ENCODE measurements around the gene MAP4K3. TPM values are rescaled to one million over a fixed set of nuclear protein-coding genes. Genes with fewer than 3 reads are reported as not detected.
A peak's percentile ranks its signal among the peaks of the same experiment; 100 is the strongest.

MAP4K3 gene
- total and polyA plus RNA-seq, 9 of the 15 experiments (the other 6 are each of a cell fraction or from before 2014, with no cell fraction given), result 3.1 to 30.0 (median 16.9) TPM

DNA sequence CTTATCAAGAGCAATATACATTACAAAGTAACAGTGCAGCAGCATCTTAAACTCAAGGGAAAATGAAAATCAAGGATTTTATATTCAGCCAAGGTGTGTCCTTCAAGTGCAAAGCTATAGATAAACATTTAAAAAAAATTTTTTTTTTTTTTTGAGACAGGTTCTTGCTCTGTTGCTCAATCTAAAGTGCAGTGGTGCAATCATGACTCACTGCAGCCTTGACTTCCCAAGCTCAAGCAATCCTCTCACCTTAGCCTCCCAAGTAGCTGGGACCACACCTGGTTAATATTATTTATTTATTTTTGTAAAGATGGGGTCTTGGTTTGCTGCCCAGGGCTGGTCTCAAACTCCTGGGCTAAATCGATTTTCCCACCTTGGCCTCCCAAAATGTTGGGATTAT is 202.3 kb downstream of the MAP4K3 start:
- H3K4me1 ChIP-seq (replicated peaks in 1 of 2; ENCODE audit: control insufficient read depth in 2 of 2, insufficient read depth in 2 of 2, low read length in 2 of 2), result no peaks in the 10 kb centered on the region; a peak in 1 of 5 replicates
- in situ Hi-C loops (cut with MboI) (loop anchor here (25.0 kb wide), 1 partner anchor 297 kb away; no protein-coding TSS in a partner anchor), intact Hi-C loops (cut with micrococcal nuclease) (loop anchor here (10.0 kb wide), 1 partner anchor 280 kb away; no protein-coding TSS in a partner anchor)
- no peak overlapping the region for H3K9ac ChIP-seq (ENCODE audit: insufficient read depth in 1 of 2, low read depth in 2 of 2, low read length in 2 of 2)
- no peaks in the 10 kb centered on the region for H3K79me2 ChIP-seq (ENCODE audit: control insufficient read depth, insufficient read depth, low read length)
- H3K4me2 ChIP-seq (ENCODE audit: insufficient read depth, low read length), result no peak overlapping the region
- ChIA-PET CTCF (ENCODE audit: low intra/inter-chr PET ratio) (no interaction called here), POLR2A (no interaction called here)
- no peaks in the 10 kb centered on the region for H3K27me3 ChIP-seq (ENCODE audit: control insufficient read depth in 2 of 2, insufficient read depth in 2 of 2, low read length in 2 of 2)
- no peak overlapping the region for H2AFZ ChIP-seq (ENCODE audit: low read depth, low read length)
- FAIRE-seq (no peak), ATAC-seq (no peak), DNase-seq (ENCODE audit: extremely low read depth in 1 of 4, low spot score in 3 of 4) (no peak)
- H3K4me3 ChIP-seq, result no peak overlapping the region
- no peaks in the 10 kb centered on the region for H4K20me1 ChIP-seq (replicated peaks; ENCODE audit: control insufficient read depth, insufficient read depth, low read length)
- no peaks in the 10 kb centered on the region for H3K36me3 ChIP-seq (ENCODE audit: control insufficient read depth, insufficient read depth, low read length)
- no peaks in the 10 kb centered on the region for H3K9me1 ChIP-seq (ENCODE audit: control insufficient read depth, insufficient read depth, low read length)
- H3K9me3 ChIP-seq (replicated peaks; ENCODE audit: control insufficient read depth, insufficient read depth, low read depth, low read length), result no peaks in the 10 kb centered on the region
- whole genome bisulfite sequencing (ENCODE audit: insufficient coverage, low coverage, missing lambda C conversion rate), result 8% methylated on average over 1 of the region's 1 CpG
- H3K27ac ChIP-seq (ENCODE audit: extremely low read depth, low read depth, low read length), result no peak overlapping the region
- BruUV-seq (replicated peaks), result no TSS peak
- TF ChIP-seq PHF20 (IDR thresholded peaks at IDR 0.05; ENCODE audit: partially characterized antibody) (no peak), NR4A1 (CRISPR knock-in tag; IDR thresholded peaks at IDR 0.05) (no peak), NR4A1 (tag; IDR thresholded peaks at IDR 0.05) (no peak), CEBPG (CRISPR knock-in tag; IDR thresholded peaks at IDR 0.05) (peak; percentile 70; the same call in 1 of the 2 replicates), CEBPG (tag; conservative IDR thresholded peaks at IDR 0.05 in 1 of 2, IDR thresholded peaks at IDR 0.05 in 1 of 2) (peak; percentile 29 to 70; a peak in 3 of 4 replicates), RBBP5 (IDR thresholded peaks at IDR 0.05; ENCODE audit: borderline replicate concordance, insufficient read depth, low read length, poor library complexity, severe bottlenecking) (no peak), JUN (IDR thresholded peaks at IDR 0.05; ENCODE audit: borderline replicate concordance, low read depth, low read length) (0 out of 2 replicates have a peak, but pooled peaks have one; percentile 20), JUN (CRISPR knock-in tag; IDR thresholded peaks at IDR 0.05; ENCODE audit: borderline replicate concordance) (no peak), FOSL1 (tag; conservative IDR thresholded peaks at IDR 0.05) (peak; percentile 33; the same call in 1 of the 2 replicates), SUPT5H (IDR thresholded peaks at IDR 0.05) (no peak), KLF1 (tag; IDR thresholded peaks at IDR 0.05) (no peak), ZNF384 (IDR thresholded peaks at IDR 0.05; ENCODE audit: low read depth, low read length) (peak; percentile 53; the same call in 1 of the 2 replicates), ZBED1 (IDR thresholded peaks at IDR 0.05) (no peak), E2F3 (CRISPR knock-in tag; IDR thresholded peaks at IDR 0.05) (no peak), KDM2B (CRISPR knock-in tag; IDR thresholded peaks at IDR 0.05) (no peak)
- TF ChIP-seq, protein P1, sequence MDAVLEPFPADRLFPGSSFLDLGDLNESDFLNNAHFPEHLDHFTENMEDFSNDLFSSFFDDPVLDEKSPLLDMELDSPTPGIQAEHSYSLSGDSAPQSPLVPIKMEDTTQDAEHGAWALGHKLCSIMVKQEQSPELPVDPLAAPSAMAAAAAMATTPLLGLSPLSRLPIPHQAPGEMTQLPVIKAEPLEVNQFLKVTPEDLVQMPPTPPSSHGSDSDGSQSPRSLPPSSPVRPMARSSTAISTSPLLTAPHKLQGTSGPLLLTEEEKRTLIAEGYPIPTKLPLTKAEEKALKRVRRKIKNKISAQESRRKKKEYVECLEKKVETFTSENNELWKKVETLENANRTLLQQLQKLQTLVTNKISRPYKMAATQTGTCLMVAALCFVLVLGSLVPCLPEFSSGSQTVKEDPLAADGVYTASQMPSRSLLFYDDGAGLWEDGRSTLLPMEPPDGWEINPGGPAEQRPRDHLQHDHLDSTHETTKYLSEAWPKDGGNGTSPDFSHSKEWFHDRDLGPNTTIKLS (IDR thresholded peaks at IDR 0.05; ENCODE audit: borderline replicate concordance, low read depth), result no peak
- TF ChIP-seq, protein P2, sequence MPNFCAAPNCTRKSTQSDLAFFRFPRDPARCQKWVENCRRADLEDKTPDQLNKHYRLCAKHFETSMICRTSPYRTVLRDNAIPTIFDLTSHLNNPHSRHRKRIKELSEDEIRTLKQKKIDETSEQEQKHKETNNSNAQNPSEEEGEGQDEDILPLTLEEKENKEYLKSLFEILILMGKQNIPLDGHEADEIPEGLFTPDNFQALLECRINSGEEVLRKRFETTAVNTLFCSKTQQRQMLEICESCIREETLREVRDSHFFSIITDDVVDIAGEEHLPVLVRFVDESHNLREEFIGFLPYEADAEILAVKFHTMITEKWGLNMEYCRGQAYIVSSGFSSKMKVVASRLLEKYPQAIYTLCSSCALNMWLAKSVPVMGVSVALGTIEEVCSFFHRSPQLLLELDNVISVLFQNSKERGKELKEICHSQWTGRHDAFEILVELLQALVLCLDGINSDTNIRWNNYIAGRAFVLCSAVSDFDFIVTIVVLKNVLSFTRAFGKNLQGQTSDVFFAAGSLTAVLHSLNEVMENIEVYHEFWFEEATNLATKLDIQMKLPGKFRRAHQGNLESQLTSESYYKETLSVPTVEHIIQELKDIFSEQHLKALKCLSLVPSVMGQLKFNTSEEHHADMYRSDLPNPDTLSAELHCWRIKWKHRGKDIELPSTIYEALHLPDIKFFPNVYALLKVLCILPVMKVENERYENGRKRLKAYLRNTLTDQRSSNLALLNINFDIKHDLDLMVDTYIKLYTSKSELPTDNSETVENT (CRISPR knock-in tag; IDR thresholded peaks at IDR 0.05), result no peak
- TF ChIP-seq, protein P3, sequence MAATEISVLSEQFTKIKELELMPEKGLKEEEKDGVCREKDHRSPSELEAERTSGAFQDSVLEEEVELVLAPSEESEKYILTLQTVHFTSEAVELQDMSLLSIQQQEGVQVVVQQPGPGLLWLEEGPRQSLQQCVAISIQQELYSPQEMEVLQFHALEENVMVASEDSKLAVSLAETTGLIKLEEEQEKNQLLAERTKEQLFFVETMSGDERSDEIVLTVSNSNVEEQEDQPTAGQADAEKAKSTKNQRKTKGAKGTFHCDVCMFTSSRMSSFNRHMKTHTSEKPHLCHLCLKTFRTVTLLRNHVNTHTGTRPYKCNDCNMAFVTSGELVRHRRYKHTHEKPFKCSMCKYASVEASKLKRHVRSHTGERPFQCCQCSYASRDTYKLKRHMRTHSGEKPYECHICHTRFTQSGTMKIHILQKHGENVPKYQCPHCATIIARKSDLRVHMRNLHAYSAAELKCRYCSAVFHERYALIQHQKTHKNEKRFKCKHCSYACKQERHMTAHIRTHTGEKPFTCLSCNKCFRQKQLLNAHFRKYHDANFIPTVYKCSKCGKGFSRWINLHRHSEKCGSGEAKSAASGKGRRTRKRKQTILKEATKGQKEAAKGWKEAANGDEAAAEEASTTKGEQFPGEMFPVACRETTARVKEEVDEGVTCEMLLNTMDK (IDR thresholded peaks at IDR 0.05; ENCODE audit: borderline replicate concordance, insufficient read depth, low read depth, low read length, poor library complexity, severe bottlenecking), result no peak
